ENCODE measurements around the gene CNN2.

DNA sequence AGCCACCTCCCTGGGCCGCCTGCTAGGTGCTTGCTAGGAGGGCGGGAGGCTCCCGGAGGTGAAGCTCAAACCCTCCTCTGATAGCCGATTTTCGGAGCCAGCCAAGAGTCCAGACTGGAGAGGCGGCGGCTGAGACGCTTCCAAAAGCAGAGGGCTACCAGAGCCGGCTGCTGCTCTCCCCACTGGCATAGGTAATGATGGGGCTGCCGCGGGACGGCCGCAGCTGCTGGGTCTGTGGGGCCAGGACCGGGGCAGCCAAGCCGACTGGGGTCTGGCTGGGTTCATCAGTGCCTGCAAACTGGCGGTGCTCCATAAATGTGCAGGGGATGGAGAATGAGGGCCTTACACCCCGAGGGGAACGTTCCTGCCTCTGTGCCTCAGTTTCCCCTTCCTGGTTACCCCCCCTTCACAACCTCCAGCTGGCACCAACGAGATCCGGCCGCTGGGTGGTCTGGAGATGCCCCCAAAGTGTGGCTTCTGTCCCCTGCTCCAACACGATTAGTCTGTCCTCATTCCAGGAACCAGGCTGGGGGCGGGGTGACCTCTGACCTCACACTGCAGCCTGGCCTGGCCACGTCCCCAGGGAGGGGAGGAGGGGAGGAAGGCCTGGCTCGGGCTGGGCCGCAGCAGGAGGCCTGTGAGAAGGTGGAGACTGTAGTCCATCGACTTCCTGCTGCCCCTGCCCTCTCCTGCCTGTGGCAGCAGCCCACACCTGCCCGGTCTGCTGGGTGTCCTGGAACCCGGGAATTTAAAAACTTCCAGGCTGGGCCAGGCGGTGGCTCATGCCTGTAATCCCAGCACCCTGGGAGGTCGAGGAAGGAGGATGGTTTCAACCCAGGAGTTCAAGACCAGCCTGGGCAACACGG lies 46.0 kb upstream of the CNN2 start:
- TF ChIP-seq CTCF (IDR thresholded peaks at IDR 0.05) (no peak), EZH2 (IDR thresholded peaks at IDR 0.05; ENCODE audit: borderline replicate concordance, insufficient read depth, low read depth, low read length, poor library complexity, severe bottlenecking) (no peak)

Measured in B cell (primary cell).